PC-3 (cell line): ENCODE data around the gene NMNAT2. TPM values are rescaled to one million over a fixed set of nuclear protein-coding genes. Genes with fewer than 3 reads are reported as not detected.

ENCODE experiments used
- ATAC-seq: fragments of 200-7000 bp; cut with Tn5 transposase; 2 replicates; pipeline ENCODE4 v1.9.1; 2020; ENCODE audit warnings: mild to moderate bottlenecking, moderate library complexity
- BruUV-seq: library from RNA; stranded (reverse); fragments of 400-500 nt; replicated peaks from 2 replicates; lab custom pipeline; 2021; lab: Mats Ljungman, UMichigan
- CTCF ChIA-PET: fragments of 300-600 bp; sonication (Branson Sonifier 250); formaldehyde crosslinking; loops from one replicate; lab custom pipeline; 2022; ENCODE audit warnings: antibody characterized with exemption; lab: Charles Lee
- POLR2A ChIA-PET: fragments of 300-600 bp; sonication (Branson Sonifier 250); formaldehyde crosslinking; loops from one replicate; lab custom pipeline; 2022; ENCODE audit warnings: antibody characterized with exemption; ENCODE audit not compliant: unreplicated experiment; lab: Charles Lee
- DNase-seq: peaks from one replicate; pipeline ENCODE4 v3.0.0-alpha.2; 2015
- H2AFZ ChIP-seq: fragments of 300-600 bp; sonication (generic); 2 replicates; pipeline ENCODE4 v1.6.0; 2016; ENCODE audit warnings: antibody characterized with exemption, low read length
- H3F3A ChIP-seq: fragments of 300-600 bp; sonication (generic); one replicate; pipeline ENCODE4 v1.6.0; 2017; ENCODE audit warnings: antibody characterized with exemption, low read length, control low read depth, mild to moderate bottlenecking; ENCODE audit not compliant: unreplicated experiment
- H3K27ac ChIP-seq: fragments of 300-600 bp; sonication (generic); 2 replicates; pipeline ENCODE4 v1.5.1; 2016; ENCODE audit warnings: mild to moderate bottlenecking, low read length
- H3K27me3 ChIP-seq: fragments of 300-600 bp; sonication (generic); 2 replicates; pipeline ENCODE4 v1.6.1; 2016; ENCODE audit warnings: low read length, mixed read lengths
- H3K36me3 ChIP-seq: fragments of 300-600 bp; sonication (generic); 2 replicates; pipeline ENCODE4 v1.6.1; 2016; ENCODE audit warnings: low read depth, mixed run types, low read length, mixed read lengths
- H3K4me1 ChIP-seq: fragments of 300-600 bp; sonication (generic); 2 replicates; pipeline ENCODE4 v1.5.1; 2016; ENCODE audit warnings: low read length; ENCODE audit not compliant: insufficient read depth
- H3K4me2 ChIP-seq: fragments of 300-600 bp; sonication (generic); 2 replicates; pipeline ENCODE4 v1.6.0; 2016; ENCODE audit warnings: low read length
- H3K4me3 ChIP-seq: fragments of 300-600 bp; sonication (generic); 2 replicates; pipeline ENCODE4 v1.5.1; 2016; ENCODE audit warnings: mild to moderate bottlenecking, low read length, mixed read lengths
- H3K79me2 ChIP-seq: fragments of 300-600 bp; sonication (generic); 2 replicates; pipeline ENCODE4 v1.6.1; 2017; ENCODE audit warnings: low read length, mixed read lengths
- H3K9ac ChIP-seq: fragments of 300-600 bp; sonication (generic); 2 replicates; pipeline ENCODE4 v1.6.0; 2016; ENCODE audit warnings: mild to moderate bottlenecking, low read length
- H3K9me2 ChIP-seq: fragments of 300-600 bp; sonication (generic); replicated peaks from 2 replicates; pipeline ENCODE4 v1.6.1; 2016; ENCODE audit warnings: mixed run types, low read length, mixed read lengths
- H3K9me3 ChIP-seq: fragments of 300-600 bp; sonication (generic); 2 replicates; pipeline ENCODE4 v1.6.1; 2016; ENCODE audit warnings: low read length, mixed read lengths
- H4K20me1 ChIP-seq: fragments of 300-600 bp; sonication (generic); 2 replicates; pipeline ENCODE4 v1.6.1; 2016; ENCODE audit warnings: low read length, mixed read lengths
- CTCF ChIP-seq: fragments of 300-600 bp; sonication (generic); conservative IDR thresholded peaks from 2 replicates; pipeline ENCODE4 v1.5.1; 2017; ENCODE audit warnings: antibody characterized with exemption, low read depth, mild to moderate bottlenecking, low read length
- EZH2 ChIP-seq: fragments of 300-600 bp; sonication (generic); IDR thresholded peaks from one replicate; pipeline ENCODE4 v1.6.1; 2017; ENCODE audit warnings: antibody characterized with exemption, mild to moderate bottlenecking, low read length; ENCODE audit not compliant: unreplicated experiment
- EZH2phosphoT487 ChIP-seq: fragments of 300-600 bp; sonication (generic); IDR thresholded peaks from 2 replicates; pipeline ENCODE4 v1.6.1; 2018; ENCODE audit warnings: mild to moderate bottlenecking, antibody characterized with exemption, low read length, borderline replicate concordance
- intact Hi-C: fragments of 100-400 bp; cut with micrococcal nuclease; formaldehyde crosslinking; loops from 2 replicates; pipeline ENCODE4 v1.9.0; 2023
- total RNA-seq: library from RNA; depleted of rRNA; stranded (reverse); fragments of >200 nt; gene quantifications from 2 replicates; pipeline ENCODE4 v1.2.3, GENCODE V29; 2014

Gene NMNAT2
- total RNA-seq, 1 experiment from 2014 or later: 6.0 TPM

DNA sequence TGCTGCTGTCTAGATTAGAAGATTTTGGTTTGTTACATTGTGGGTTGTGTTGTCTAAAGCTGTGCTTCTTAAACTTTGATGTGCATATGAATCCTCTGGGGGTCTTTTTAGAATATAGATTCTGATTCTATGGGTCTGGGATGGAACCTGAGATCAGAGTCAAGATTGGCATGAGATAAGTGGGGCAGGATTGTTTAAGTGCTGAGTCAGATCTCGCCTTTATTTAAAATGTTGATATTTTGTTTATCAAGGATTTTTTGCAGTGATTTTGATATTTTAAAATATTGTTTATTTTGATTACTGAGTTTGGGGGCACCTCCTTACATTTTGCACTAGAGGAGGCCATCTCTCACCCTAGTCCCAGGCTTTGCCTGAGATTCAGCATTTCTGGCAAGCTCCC, 117.4 kb downstream of the NMNAT2 start:
- ChIA-PET CTCF (no interaction called here), POLR2A (no interaction called here)
- ATAC-seq (no peak), DNase-seq (no peak)
- Histone ChIP-seq H3F3A (no peaks in the 10 kb centered on the region), H3K27me3 (no peaks in the 10 kb centered on the region), H2AFZ (no peak overlapping the region), H3K9ac (no peak overlapping the region), H3K36me3 (no peaks in the 10 kb centered on the region), H3K9me3 (no peaks in the 10 kb centered on the region), H3K4me3 (no peak overlapping the region), H3K27ac (no peak overlapping the region), H3K79me2 (no peaks in the 10 kb centered on the region), H3K4me1 (peaks cover 23% of the 10 kb centered on the region), H3K4me2 (no peak overlapping the region), H3K9me2 (no peaks in the 10 kb centered on the region), H4K20me1 (no peaks in the 10 kb centered on the region)
- intact Hi-C loops: no loop called here
- no peak for TF ChIP-seq EZH2
- no peak for TF ChIP-seq EZH2phosphoT487
- TF ChIP-seq CTCF: no peak
- BruUV-seq: no TSS peak

DNA sequence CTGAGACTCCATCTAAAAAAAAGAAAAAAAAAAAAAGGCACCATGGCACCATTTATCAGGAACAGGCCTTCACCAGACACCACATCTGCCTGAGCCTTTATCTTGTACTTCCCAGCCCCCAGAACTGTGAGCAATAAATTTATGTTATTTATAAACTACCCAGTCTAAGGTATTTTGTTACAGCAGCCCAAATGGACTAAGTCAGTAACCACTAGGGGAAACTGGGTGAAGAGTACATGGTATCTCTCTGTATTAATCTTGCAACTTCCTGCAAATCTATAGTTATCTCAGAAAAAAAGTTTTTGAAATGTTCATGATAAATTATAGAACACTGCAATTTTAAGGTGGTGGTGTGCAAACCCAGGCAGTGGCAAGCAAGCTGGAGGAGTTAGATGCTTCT, 117.8 kb downstream of the NMNAT2 start:
- Histone ChIP-seq H3F3A (no peaks in the 10 kb centered on the region), H3K9me3 (no peaks in the 10 kb centered on the region), H4K20me1 (no peaks in the 10 kb centered on the region), H3K4me1 (peaks cover 23% of the 10 kb centered on the region), H3K27me3 (no peaks in the 10 kb centered on the region), H3K9me2 (no peaks in the 10 kb centered on the region), H3K4me3 (no peak overlapping the region), H3K9ac (no peak overlapping the region), H3K79me2 (no peaks in the 10 kb centered on the region), H3K27ac (no peak overlapping the region), H3K4me2 (no peak overlapping the region), H2AFZ (no peak overlapping the region), H3K36me3 (no peaks in the 10 kb centered on the region)
- DNase-seq (no peak), ATAC-seq (no peak)
- BruUV-seq: no TSS peak
- ChIA-PET POLR2A (no interaction called here), CTCF (no interaction called here)
- TF ChIP-seq EZH2 (no peak), EZH2phosphoT487 (no peak), CTCF (no peak)
- intact Hi-C loops: no loop called here

DNA sequence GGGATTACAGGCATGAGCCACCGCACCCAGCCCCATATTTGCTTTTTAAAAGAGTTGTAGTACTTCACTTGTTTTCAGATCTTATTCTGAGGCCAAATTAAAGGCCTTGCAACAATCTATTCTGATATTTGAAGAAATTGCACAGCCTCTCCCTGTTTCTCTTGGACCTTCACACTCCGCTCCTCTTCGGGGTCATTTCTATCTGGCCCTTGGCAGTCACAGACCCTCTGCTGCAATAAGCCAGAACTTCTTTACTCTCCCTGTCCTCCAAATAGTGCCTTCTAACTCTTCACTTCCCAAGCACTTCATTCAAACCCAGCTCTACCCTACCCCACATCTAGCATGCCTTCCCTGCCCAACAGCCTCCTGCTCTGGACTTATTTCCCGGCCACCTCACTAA, 121.4 kb downstream of the NMNAT2 start:
- H3K4me1 ChIP-seq: no peaks in the 10 kb centered on the region
- no TSS peak for BruUV-seq
- no peak for DNase-seq
- POLR2A ChIA-PET: no interaction called here
- no peaks in the 10 kb centered on the region for H3K36me3 ChIP-seq
- CTCF ChIA-PET: no interaction called here
- no peaks in the 10 kb centered on the region for H3K9me2 ChIP-seq
- ATAC-seq: no peak
- no peaks in the 10 kb centered on the region for H3F3A ChIP-seq
- no peak overlapping the region for H3K4me2 ChIP-seq
- no peak overlapping the region for H3K9ac ChIP-seq
- no peak overlapping the region for H3K27ac ChIP-seq
- no peaks in the 10 kb centered on the region for H3K9me3 ChIP-seq
- intact Hi-C loops: no loop called here
- no peak overlapping the region for H3K4me3 ChIP-seq
- H3K27me3 ChIP-seq: no peaks in the 10 kb centered on the region
- no peaks in the 10 kb centered on the region for H3K79me2 ChIP-seq
- H2AFZ ChIP-seq: no peak overlapping the region
- no peaks in the 10 kb centered on the region for H4K20me1 ChIP-seq
- TF ChIP-seq CTCF (no peak), EZH2 (no peak), EZH2phosphoT487 (no peak)
